KBM-7 (cell line): Measurements from ENCODE around the gene OR14A2.
"Not testable (repeated sequence)": the region's sequence is repeated elsewhere in the genome, so short reads cannot be mapped to it uniquely, and the experiment has no call there.

Experiments used
- DNase-seq: peaks from one replicate; pipeline ENCODE4 v3.0.0-alpha.2; 2015
- in situ Hi-C: fragments of 300-500 bp; cut with MboI; formaldehyde crosslinking; loops from 2 replicates; pipeline ENCODE4 v1.14.3; 2020; ENCODE audit warnings: low sequenced_read_pairs, low pct_unique_long_range_greater_than_20kb, mixed read lengths

The OR14A2 gene

DNA sequence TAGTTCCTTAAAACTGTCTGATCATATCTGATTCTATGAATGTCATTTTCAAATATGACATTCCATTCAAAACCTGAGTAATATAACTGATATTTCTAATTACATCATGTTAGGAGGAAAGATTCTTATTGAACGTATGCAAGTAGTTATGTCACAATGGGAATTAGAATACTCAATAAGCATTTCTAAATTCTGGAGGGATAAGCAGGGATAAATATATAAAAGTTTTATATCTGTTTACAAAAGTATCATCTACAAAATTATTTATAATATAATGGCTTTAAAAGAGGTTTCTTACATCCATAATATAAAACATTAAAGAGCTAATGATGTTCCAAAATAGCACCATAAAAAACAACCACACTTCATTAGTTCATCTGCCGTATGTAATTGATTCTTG lies at the start of gene OR14A2:
Gene OR14A2 (minus strand): TSS at position 101 of the 400 bp plus-strand sequence.
- in situ Hi-C loops: no loop called here
- no peak for DNase-seq

- no peak for DNase-seq
- in situ Hi-C loops: no loop called here
Measured at GRCh38 chr1:247797518-247797917, 49.6 kb upstream of the OR14A2 start.

DNA sequence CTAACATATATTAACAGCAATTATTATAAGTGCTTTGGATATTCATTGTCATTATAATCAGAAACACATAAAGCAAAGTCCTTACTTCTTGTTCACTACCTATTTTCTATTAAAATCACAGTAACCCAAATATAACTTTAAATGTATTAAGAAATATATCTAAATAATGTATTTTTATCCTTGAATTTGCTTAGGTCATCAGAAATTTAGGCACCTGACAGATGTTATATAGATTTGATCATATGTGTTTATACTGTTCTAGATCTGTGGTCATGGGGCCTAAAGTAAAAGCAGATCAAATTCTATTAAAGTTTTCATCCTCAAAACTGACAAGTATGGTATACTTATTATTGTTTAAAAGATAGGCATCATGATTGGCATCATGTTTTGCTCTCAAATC lies 21.7 kb upstream of the OR14A2 start:
- in situ Hi-C loops: no loop called here

DNA sequence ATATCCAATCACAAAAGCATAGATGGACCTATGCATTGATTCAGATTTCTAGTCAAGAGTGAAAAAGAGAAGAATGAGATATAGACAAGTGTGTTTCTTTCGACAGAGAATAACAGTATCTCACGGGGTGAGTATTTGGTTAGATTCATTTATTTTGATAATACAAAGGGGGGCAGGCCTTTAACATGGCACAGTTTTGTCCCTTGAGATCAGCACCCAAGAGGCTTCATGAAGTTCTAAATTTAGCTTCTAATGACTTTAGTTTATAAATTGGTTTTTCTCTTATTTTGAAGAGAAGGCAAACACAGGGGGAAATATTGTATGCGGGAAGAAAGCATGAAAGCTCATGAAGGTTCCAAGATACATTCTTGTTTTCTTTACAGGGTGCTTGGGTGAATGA lies 12.5 kb upstream of the OR14A2 start, which contains the start of gene OR1C1:
Gene OR1C1 (minus strand): TSS at position 101 of the 400 bp plus-strand sequence. CDS start 2,150 bp downstream, outside the sequence.
- in situ Hi-C loops: no loop called here
- no peak for DNase-seq

More for the DNA sequence above, 21.7 kb upstream of the OR14A2 start:
- no peak for DNase-seq

- DNase-seq, in situ Hi-C loops: not testable (repeated sequence)
Measured at GRCh38 chr1:247754311-247754710, 6.4 kb upstream of the OR14A2 start.

DNA sequence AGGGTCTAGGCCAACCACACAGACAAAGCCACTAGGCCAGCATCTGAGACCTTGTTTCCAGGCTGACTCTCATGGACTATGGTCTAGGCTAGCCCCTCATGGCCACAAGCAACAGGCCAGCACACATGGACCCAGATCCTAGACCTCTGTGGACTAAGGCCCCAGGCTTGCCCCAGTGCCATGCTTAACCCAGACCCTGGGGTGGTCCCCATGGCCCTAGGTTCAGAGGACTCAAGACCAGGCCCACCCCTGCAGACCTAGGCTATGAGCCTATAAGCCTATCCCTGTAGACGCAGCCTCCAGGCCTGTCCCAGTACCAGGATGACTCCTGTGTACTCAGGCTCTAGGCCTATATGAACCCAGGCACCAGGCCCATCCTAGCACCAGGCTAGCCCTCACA lies 1.9 kb upstream of the OR14A2 start:
- in situ Hi-C loops: no loop called here
- DNase-seq: no peak

DNA sequence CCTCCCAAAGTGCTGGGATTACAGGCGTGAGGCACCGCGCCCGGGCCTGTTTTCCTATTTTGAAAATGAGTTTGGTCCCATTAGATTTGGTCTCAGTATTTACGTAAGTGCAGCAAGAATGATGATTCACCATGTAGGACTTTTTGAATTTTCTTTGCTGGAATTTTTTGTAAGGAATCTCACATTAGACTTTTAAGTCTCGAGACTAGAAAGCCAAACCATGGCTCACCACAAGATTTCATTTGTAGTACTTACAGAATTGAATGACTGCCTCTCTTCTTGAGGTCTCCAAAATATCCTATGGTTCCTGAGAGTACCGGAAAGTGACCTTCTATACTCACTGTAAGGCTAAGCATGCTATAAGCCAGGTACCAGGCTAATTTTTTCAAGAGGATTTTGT lies 325 bp downstream of the OR14A2 start:
- DNase-seq: no peak
- in situ Hi-C loops: no loop called here

- no peak for DNase-seq
- in situ Hi-C loops: no loop called here
Measured at GRCh38 chr1:247746391-247746935, 1.5 kb downstream of the OR14A2 start.

DNA sequence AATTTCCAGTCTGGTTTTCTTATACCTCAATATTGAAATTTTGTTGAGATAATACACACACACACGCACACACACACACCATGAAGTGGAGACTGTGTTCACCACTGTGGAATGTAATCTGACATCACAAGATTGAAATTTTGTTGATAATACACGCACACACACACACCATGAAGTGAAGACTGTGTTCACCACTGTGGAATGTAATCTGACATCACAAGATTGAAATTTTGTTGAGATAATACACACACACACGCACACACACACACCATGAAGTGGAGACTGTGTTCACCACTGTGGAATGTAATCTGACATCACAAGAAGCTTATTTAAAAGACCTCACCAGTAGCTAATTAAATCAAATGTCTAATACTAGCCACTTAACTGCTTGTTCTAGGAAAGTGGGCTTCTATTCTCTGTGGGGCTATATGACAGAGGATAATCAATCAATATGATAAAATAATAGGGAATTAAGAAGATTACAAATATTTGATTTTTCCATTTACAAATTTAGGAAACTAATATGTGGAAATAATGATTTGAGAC lies 5.7 kb downstream of the OR14A2 start:
- in situ Hi-C loops, DNase-seq: not testable (repeated sequence)

- no peak for DNase-seq
- in situ Hi-C loops: no loop called here
Measured at GRCh38 chr1:247741756-247742155, 6.2 kb downstream of the OR14A2 start.

GRCh38 chr1:247740721-247741120 lies 7.2 kb downstream of the OR14A2 start:
- in situ Hi-C loops: no loop called here
- no peak for DNase-seq

DNA sequence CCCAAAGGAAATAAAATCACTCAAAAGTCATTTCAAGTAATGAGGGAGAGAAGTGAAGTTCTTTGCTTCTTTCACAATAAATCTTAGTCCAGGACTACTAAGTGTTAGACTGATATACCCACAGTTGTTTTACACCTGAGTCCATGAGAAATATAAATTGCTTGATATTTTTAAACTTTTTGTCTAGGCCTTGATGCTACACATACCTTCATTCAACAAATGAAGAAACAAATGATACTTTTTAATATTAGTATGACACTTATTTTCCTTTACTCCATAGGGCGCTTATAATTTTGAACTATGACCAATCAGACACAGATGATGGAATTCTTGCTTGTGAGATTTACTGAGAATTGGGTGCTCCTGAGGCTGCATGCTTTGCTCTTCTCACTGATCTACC lies 9.6 kb downstream of the OR14A2 start, which contains the start of gene OR14K1:
Gene OR14K1 (plus strand): TSS at position 301 of the 400 bp plus-strand sequence. CDS start 0 bp downstream, at position 301.
- DNase-seq: no peak
- in situ Hi-C loops: no loop called here

- no peak for DNase-seq
- in situ Hi-C loops: no loop called here
Measured at GRCh38 chr1:247721222-247721621, 26.7 kb downstream of the OR14A2 start.

DNA sequence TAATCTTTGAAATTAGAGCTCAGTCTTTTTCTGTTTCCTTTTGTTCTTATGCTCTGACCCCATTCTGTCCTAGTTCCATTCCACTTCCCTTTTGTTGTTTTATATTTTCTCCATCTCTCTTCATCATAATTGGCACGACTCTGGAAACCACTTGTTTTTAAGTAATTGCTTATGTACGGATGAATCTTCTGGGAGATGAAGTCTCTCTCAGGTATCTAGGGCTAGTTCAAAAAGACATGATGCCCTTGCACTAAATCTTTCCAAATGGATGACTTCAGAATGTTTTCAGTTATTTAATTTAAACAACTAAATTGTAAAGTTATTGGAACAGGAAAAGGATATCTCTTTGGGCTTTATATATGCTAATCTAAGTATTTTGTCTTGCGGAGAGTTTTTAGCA lies 31.4 kb downstream of the OR14A2 start, which contains the start of gene OR6F1:
Gene OR6F1 (minus strand): TSS at position 101 of the 400 bp plus-strand sequence. CDS start 3,891 bp downstream, outside the sequence.
- DNase-seq: no peak
- in situ Hi-C loops: no loop called here

- in situ Hi-C loops: no loop called here
- no peak for DNase-seq
Measured at GRCh38 chr1:247713753-247714152, 34.2 kb downstream of the OR14A2 start.

DNA sequence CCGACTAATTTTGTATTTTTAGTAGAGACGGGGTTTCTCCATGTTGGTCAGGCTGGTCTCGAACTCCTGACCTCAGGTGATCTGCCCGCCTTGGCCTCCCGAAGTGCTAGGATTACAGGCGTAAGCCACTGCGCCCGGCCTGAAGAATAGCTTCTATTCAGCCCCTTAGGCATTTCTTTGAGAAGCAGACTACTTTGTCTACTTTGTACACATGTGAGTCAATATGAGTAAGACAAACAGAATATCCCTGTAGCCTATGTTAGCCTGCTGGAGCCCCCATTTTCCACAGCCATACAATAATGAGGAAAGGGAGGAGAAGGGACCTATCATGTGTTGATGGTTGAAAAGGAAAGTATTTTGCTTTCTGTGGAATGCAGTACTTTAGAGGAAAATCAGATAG lies 37.3 kb downstream of the OR14A2 start:
- DNase-seq, in situ Hi-C loops: not testable (repeated sequence)

- no peak for DNase-seq
- in situ Hi-C loops: no loop called here
Measured at GRCh38 chr1:247701338-247701737, 46.6 kb downstream of the OR14A2 start.

DNA sequence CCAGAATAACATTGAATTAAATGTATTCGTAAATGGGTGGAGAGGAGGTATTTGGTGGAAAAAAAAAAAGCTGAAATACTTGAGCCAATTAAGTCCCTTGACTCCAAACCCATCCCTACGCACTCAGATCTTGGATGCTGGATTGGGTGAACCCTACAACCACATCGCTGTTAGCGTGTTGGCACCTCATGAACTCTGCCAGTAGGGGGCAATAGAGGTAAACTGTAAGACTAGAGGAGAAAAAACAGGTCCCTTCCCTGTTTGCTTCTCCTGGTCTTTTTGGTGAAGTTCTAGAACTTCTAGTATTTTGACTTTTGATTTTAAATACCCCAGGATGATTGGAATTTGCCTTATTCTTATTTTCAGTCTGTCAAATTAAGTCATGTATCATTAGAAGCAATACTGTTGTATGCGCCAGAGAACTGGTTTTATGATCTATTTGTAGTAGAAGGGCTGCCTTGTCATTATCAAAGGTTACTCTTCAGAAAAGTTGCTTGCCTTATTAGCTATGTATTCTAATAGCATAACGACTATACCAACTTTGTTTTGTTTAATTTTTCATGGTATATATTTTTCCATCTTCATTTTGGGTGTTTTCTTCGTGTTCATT lies 66.5 kb downstream of the OR14A2 start:
- DNase-seq: peak; percentile 79
- in situ Hi-C loops: no loop called here

DNA sequence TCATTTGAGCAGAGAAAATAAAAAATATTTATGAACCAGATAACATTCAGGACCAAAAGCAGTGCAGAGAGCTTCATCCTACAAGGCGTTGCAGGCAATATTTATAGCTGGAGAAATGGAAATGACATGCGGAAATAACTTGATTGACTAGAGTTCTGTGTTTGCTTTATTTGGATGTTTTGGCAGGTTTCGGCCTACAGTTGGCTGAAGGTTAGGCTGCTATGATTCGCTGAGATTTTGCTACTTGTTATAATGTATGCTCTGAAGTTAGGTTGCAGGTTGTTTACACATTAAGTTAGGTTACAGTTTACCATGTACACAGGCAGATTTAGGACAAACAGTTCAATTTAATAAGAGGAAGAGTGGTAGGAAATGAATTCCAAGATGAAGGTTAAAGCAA lies 67.8 kb downstream of the OR14A2 start:
- in situ Hi-C loops: no loop called here
- DNase-seq: no peak

DNA sequence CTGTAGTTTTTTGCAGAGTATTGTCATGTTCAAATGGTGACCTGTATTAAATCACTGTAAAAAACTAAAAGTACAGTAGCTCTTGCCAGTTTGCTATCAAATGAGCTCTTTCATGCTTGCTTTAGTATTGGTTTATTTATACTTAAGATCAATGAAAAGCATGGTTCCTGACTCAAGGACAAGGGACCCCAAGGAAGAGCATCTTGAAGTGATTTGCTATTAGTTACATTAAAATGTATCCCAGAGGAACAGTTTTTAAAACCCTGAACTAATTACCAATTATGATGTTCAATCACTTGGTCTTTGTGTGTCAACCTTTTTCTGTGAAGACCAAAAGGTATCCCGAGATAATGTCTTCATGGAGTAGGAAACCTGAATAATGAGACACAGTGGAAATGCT lies 68.3 kb downstream of the OR14A2 start, which contains the start of gene OR13G1:
Gene OR13G1 (minus strand): TSS at position 101 of the 400 bp plus-strand sequence. CDS start 6,698 bp downstream, outside the sequence.
- in situ Hi-C loops: no loop called here
- no peak for DNase-seq
